GM12878 (cell line): ENCODE results near the gene GPR52. TPM values are rescaled to one million over a fixed set of nuclear protein-coding genes. Genes with fewer than 3 reads are reported as not detected.

Experiments used
- ATAC-seq: fragments of 200-7000 bp; cut with Tn5 transposase; 3 replicates; pipeline ENCODE4 v1.9.1; 2020; ENCODE audit warnings: mild to moderate bottlenecking, moderate library complexity
- BruUV-seq: library from RNA; stranded (reverse); fragments of 400-500 nt; replicated peaks from 2 replicates; lab custom pipeline; 2021; lab: Mats Ljungman, UMichigan
- CTCF ChIA-PET: fragments of 300-600 bp; sonication (Branson Sonifier 250); formaldehyde crosslinking; extraction: SDS; loops from one replicate; lab custom pipeline; 2021; ENCODE audit warnings: inconsistent platforms; lab: Yijun Ruan, JAX
- POLR2A ChIA-PET: fragments of 350-600 bp; formaldehyde crosslinking; extraction: SDS; loops from one replicate; lab custom pipeline; 2021; ENCODE audit warnings: inconsistent platforms; lab: Charles Lee
- RAD21 ChIA-PET: fragments of 300-600 bp; sonication (Branson Sonifier 250); formaldehyde crosslinking; loops from one replicate; lab custom pipeline; 2023; ENCODE audit warnings: antibody characterized with exemption; ENCODE audit not compliant: unreplicated experiment; lab: Charles Lee
- SMC1A ChIA-PET: fragments of 300-600 bp; sonication (Branson Sonifier 250); formaldehyde crosslinking; loops from one replicate; lab custom pipeline; 2023; ENCODE audit not compliant: unreplicated experiment, uncharacterized antibody; lab: Charles Lee
- DNase-seq: peaks from one replicate; pipeline ENCODE4 v3.0.0-alpha.2; 2011; ENCODE audit warnings: low read depth, low spot score
- FAIRE-seq: peaks from 3 replicates; lab custom pipeline; 2011; peaks lifted over from hg19 to GRCh38; lab: Jason Lieb, UNC
- H2AFZ ChIP-seq: 2 replicates; pipeline ENCODE4 v1.6.0; 2011; ENCODE audit warnings: low read depth, low read length, control low read depth; ENCODE audit not compliant: control insufficient read depth
- H3K27ac ChIP-seq: 2 replicates; pipeline ENCODE4 v1.5.1; 2011; ENCODE audit warnings: control low read depth; ENCODE audit not compliant: control insufficient read depth, insufficient read depth
- H3K27me3 ChIP-seq, 2 experiments: replicated peaks in 1 of 2; 2 replicates each; pipeline versions ENCODE4 v1.6.0 to v1.6.1; 2011; ENCODE audit warnings: low read length in 1 of 2; ENCODE audit not compliant: control insufficient read depth in 2 of 2, insufficient read depth in 2 of 2
- H3K36me3 ChIP-seq, 2 experiments: 2 replicates each; pipeline ENCODE4 v1.5.1; 2011; ENCODE audit warnings: low read length in 1 of 2; ENCODE audit not compliant: control insufficient read depth in 2 of 2, insufficient read depth in 2 of 2
- H3K4me1 ChIP-seq: 2 replicates; pipeline ENCODE4 v1.6.1; 2011; ENCODE audit warnings: mild to moderate bottlenecking, low read length, moderate library complexity, mixed read lengths; ENCODE audit not compliant: control insufficient read depth, insufficient read depth
- H3K4me2 ChIP-seq: 2 replicates; pipeline ENCODE4 v1.6.0; 2011; ENCODE audit warnings: control low read depth; ENCODE audit not compliant: control insufficient read depth, insufficient read depth
- H3K4me3 ChIP-seq: fragments of 200-600 bp; sonication (generic); 2 replicates; pipeline ENCODE4 v1.5.1; 2016
- H3K79me2 ChIP-seq: 2 replicates; pipeline ENCODE4 v1.6.0; 2011; ENCODE audit warnings: low read length; ENCODE audit not compliant: control insufficient read depth, insufficient read depth
- H3K9ac ChIP-seq: 2 replicates; pipeline ENCODE4 v1.8.0; 2011; ENCODE audit warnings: low read length, control low read depth, mixed read lengths; ENCODE audit not compliant: control insufficient read depth, insufficient read depth
- H3K9me3 ChIP-seq: replicated peaks from 3 replicates; pipeline ENCODE4 v1.5.1; 2011; ENCODE audit warnings: mild to moderate bottlenecking, low read length; ENCODE audit not compliant: control insufficient read depth, insufficient read depth
- H4K20me1 ChIP-seq: 2 replicates; pipeline ENCODE4 v1.6.0; 2011; ENCODE audit not compliant: control insufficient read depth, insufficient read depth
- ATF7 ChIP-seq: fragments of 450-650 bp; IDR thresholded peaks from 2 replicates; pipeline ENCODE4 v1.6.1; 2016; ENCODE audit warnings: low read depth, mild to moderate bottlenecking
- BMI1 ChIP-seq: fragments of 450-650 bp; IDR thresholded peaks from 2 replicates; pipeline ENCODE4 v1.6.1; 2016; ENCODE audit warnings: mild to moderate bottlenecking, moderate library complexity, borderline replicate concordance
- CREM ChIP-seq: IDR thresholded peaks from 2 replicates; pipeline ENCODE4 v1.6.1; 2014; ENCODE audit warnings: antibody characterized with exemption, low read depth
- EP300 ChIP-seq, 2 experiments: fragments of 150-350 bp in 1 of 2; IDR thresholded peaks; 2 replicates each; pipeline ENCODE4 v1.6.1; 2011 to 2012; ENCODE audit warnings: low read depth in 2 of 2, low read length in 2 of 2, borderline replicate concordance in 1 of 2, improper control_type of control experiment in 1 of 2, inconsistent platforms in 1 of 2; ENCODE audit not compliant: control insufficient read depth in 1 of 2
- KLF5 ChIP-seq: fragments of 450-650 bp; IDR thresholded peaks from 2 replicates; pipeline ENCODE4 v1.6.1; 2014; ENCODE audit warnings: mild to moderate bottlenecking; ENCODE audit not compliant: partially characterized antibody
- MEF2A ChIP-seq: IDR thresholded peaks from 2 replicates; pipeline ENCODE4 v1.6.1; 2011; ENCODE audit warnings: low read depth, mild to moderate bottlenecking, low read length, moderate library complexity; ENCODE audit not compliant: insufficient read depth
- MTA2 ChIP-seq: fragments of 450-650 bp; IDR thresholded peaks from 2 replicates; pipeline ENCODE4 v1.6.1; 2016; ENCODE audit warnings: low read depth, mild to moderate bottlenecking, moderate library complexity
- RELB ChIP-seq: fragments of 450-650 bp; IDR thresholded peaks from 2 replicates; pipeline ENCODE4 v1.6.1; 2017; ENCODE audit warnings: low read depth, mild to moderate bottlenecking, moderate library complexity
- RUNX3 ChIP-seq: IDR thresholded peaks from 2 replicates; pipeline ENCODE4 v1.6.1; 2012; ENCODE audit warnings: low read length, inconsistent platforms
- ZBTB33 ChIP-seq: fragments of 450-650 bp; IDR thresholded peaks from 2 replicates; pipeline ENCODE4 v1.6.1; 2017; ENCODE audit warnings: mild to moderate bottlenecking
- WGBS: methylation state at CpG from one replicate; pipeline ENCODE4 v1.1.6; 2016; ENCODE audit warnings: low lambda C conversion rate; ENCODE audit not compliant: insufficient replicate concordance, insufficient coverage; ENCODE audit errors: missing lambda C conversion rate; 5-methylcytosine and 5-hydroxymethylcytosine counted together
- in situ Hi-C: fragments of 300-500 bp; cut with MboI; formaldehyde crosslinking; loops from 9 replicates; pipeline ENCODE4 v1.14.3; 2018; ENCODE audit warnings: mixed read lengths
- intact Hi-C: fragments of 100-400 bp; cut with micrococcal nuclease; formaldehyde crosslinking; loops from one replicate; pipeline ENCODE4 v1.14.2; 2022; ENCODE audit not compliant: unreplicated experiment
- polyA plus RNA-seq, 11 experiments: library from polyadenylated mRNA; depleted of rRNA in 4 of 11; unstranded in 6 of 11; stranded (reverse) in 5 of 11; fragments of >200 nt; fragmentation: Nextera tagmentation in 4 of 11; fragmentation: Illumina TruSeq in 1 of 11; extraction: Ambion mirVana in 4 of 11; extraction: Trizol in 1 of 11; gene quantifications; 1 replicate in 1 of 11; 2 replicates in 10 of 11; pipeline versions ENCODE4 v1.2.1 to v1.2.3, GENCODE V29; 2011 to 2016; ENCODE audit warnings: inconsistent platforms in 2 of 11, missing spikeins in 2 of 11, low read depth in 1 of 11
- total RNA-seq, 4 experiments: library from RNA; depleted of rRNA in 3 of 4; stranded (reverse); fragments of >200 nt in 3 of 4; fragmentation: Illumina TruSeq in 1 of 4; extraction: Trizol in 1 of 4; gene quantifications; 2 replicates each; pipeline versions ENCODE4 v1.2.1 to v1.2.3, GENCODE V29; 2013 to 2021
- TF ChIP-seq, protein P1 (sequence below): fragments of 450-650 bp; IDR thresholded peaks from 2 replicates; pipeline ENCODE4 v1.6.1; 2016; ENCODE audit warnings: mild to moderate bottlenecking, moderate library complexity, borderline replicate concordance
- TF ChIP-seq, protein P2 (sequence below): IDR thresholded peaks from 2 replicates; pipeline ENCODE4 v1.6.1; 2012; ENCODE audit warnings: low read length, inconsistent platforms

GPR52 gene
- total and polyA plus RNA-seq, 10 of the 15 experiments (the other 5 are each of a cell fraction or from before 2014, with no cell fraction given): 0.20 to 16.4 (median 3.2) TPM; not detected in 4

DNA sequence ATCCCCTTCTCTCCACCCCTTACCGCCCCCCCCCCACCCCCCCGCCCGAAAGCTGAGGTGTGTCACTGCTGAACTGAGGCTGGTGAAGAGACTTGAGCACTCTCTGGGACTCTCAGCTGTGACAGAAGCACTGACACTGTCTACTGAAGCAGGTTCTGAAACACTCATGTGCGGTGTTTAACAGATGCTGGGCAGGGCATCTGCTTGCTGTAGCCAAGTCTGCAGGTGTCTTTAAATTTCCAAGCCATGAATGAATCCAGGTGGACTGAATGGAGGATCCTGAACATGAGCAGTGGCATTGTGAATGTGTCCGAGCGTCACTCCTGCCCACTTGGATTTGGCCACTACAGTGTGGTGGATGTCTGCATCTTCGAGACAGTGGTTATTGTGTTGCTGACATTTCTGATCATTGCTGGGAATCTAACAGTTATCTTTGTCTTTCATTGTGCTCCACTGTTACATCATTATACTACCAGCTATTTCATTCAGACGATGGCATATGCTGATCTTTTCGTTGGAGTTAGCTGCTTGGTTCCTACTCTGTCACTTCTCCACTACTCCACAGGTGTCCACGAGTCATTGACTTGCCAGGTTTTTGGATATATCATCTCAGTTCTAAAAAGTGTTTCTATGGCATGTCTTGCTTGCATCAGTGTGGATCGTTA lies at the start of gene GPR52 (continued):
- TF ChIP-seq, protein P1, sequence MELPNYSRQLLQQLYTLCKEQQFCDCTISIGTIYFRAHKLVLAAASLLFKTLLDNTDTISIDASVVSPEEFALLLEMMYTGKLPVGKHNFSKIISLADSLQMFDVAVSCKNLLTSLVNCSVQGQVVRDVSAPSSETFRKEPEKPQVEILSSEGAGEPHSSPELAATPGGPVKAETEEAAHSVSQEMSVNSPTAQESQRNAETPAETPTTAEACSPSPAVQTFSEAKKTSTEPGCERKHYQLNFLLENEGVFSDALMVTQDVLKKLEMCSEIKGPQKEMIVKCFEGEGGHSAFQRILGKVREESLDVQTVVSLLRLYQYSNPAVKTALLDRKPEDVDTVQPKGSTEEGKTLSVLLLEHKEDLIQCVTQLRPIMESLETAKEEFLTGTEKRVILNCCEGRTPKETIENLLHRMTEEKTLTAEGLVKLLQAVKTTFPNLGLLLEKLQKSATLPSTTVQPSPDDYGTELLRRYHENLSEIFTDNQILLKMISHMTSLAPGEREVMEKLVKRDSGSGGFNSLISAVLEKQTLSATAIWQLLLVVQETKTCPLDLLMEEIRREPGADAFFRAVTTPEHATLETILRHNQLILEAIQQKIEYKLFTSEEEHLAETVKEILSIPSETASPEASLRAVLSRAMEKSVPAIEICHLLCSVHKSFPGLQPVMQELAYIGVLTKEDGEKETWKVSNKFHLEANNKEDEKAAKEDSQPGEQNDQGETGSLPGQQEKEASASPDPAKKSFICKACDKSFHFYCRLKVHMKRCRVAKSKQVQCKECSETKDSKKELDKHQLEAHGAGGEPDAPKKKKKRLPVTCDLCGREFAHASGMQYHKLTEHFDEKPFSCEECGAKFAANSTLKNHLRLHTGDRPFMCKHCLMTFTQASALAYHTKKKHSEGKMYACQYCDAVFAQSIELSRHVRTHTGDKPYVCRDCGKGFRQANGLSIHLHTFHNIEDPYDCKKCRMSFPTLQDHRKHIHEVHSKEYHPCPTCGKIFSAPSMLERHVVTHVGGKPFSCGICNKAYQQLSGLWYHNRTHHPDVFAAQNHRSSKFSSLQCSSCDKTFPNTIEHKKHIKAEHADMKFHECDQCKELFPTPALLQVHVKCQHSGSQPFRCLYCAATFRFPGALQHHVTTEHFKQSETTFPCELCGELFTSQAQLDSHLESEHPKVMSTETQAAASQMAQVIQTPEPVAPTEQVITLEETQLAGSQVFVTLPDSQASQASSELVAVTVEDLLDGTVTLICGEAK: no peak
- TF ChIP-seq MTA2: no peak

DNA sequence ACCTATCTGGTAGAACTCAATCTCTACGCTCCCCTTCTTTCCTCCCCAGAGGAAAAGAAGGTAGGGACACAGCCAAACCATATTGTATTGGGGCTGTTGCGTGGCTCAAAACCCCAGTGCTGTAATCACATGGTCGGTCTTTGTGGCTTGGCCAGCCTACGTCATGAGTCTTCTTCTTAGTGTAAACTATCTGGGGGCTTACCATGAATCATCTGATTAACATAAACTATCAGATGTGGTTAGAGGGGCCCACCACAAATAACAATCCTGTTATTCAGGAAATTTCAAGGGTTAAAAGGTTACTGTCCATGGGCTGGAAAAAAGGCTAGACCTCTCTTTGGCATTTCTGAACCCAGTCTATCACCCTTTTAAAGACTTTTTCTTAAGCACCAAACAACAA lies 49.5 kb upstream of the GPR52 start:
- Histone ChIP-seq H3K9ac (no peak overlapping the region), H3K9me3 (no peaks in the 10 kb centered on the region; the same call in 1 of the 3 replicates), H2AFZ (no peak overlapping the region), H3K79me2 (no peaks in the 10 kb centered on the region), H3K27ac (no peak overlapping the region), H3K4me1 (no peaks in the 10 kb centered on the region), H3K4me3 (no peak overlapping the region), H4K20me1 (no peaks in the 10 kb centered on the region), H3K36me3 (peaks cover 0 to 22% of the 10 kb centered on the region in 2 experiments; a peak in 2 of 4 replicates), H3K27me3 (no peaks in the 10 kb centered on the region), H3K4me2 (no peak overlapping the region)
- intact Hi-C loops: no loop called here
- in situ Hi-C loops: no loop called here
- ChIA-PET CTCF (no interaction called here), SMC1A (no interaction called here), POLR2A (no interaction called here), RAD21 (no interaction called here)
- FAIRE-seq: no peak
- WGBS: 27% methylated on average over 4 of the region's 4 CpGs
- no peak for DNase-seq
- no TSS peak for BruUV-seq
- ATAC-seq: peak; percentile 89
- TF ChIP-seq RELB: peak; percentile 85
- TF ChIP-seq EP300 (IDR thresholded peaks at IDR 0.05; ENCODE audit: borderline replicate concordance in 1 of 2, control insufficient read depth in 1 of 2, low read depth in 2 of 2, low read length in 2 of 2): peak; percentile 77 to 88; a peak in 3 of 4 replicates
- TF ChIP-seq MEF2A: 0 out of 2 replicates have a peak, but pooled peaks have one; percentile 33
- peak; percentile 87 for TF ChIP-seq CREM
- TF ChIP-seq ZBTB33: no peak
- 0 out of 2 replicates have a peak, but pooled peaks have one; percentile 46 for TF ChIP-seq BMI1
- peak; percentile 72 for TF ChIP-seq MTA2
- no peak for TF ChIP-seq KLF5
- TF ChIP-seq ATF7: peak; percentile 79
- TF ChIP-seq RUNX3: peak; percentile 96
- TF ChIP-seq, protein P2, sequence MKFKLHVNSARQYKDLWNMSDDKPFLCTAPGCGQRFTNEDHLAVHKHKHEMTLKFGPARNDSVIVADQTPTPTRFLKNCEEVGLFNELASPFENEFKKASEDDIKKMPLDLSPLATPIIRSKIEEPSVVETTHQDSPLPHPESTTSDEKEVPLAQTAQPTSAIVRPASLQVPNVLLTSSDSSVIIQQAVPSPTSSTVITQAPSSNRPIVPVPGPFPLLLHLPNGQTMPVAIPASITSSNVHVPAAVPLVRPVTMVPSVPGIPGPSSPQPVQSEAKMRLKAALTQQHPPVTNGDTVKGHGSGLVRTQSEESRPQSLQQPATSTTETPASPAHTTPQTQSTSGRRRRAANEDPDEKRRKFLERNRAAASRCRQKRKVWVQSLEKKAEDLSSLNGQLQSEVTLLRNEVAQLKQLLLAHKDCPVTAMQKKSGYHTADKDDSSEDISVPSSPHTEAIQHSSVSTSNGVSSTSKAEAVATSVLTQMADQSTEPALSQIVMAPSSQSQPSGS: peak; percentile 64
